Suprapubic skin (tissue), 4 donors: ENCODE results near the gene LAMB4.

ENCODE experiments used
- EP300 ChIP-seq: sonication (generic); formaldehyde crosslinking; IDR thresholded peaks from one replicate; pipeline ENCODE4 v1.6.1; 2017; ENCODE audit warnings: antibody characterized with exemption
- POLR2A ChIP-seq, 2 donors: fragments of 450-650 bp; IDR thresholded peaks; one replicate each; pipeline ENCODE4 v1.6.1; 2017; ENCODE audit warnings: antibody characterized with exemption in 2 of 2, mild to moderate bottlenecking in 2 of 2, moderate library complexity in 2 of 2
- POLR2AphosphoS5 ChIP-seq, 3 donors: sonication (generic); formaldehyde crosslinking; IDR thresholded peaks; one replicate each; pipeline ENCODE4 v1.6.1; 2017; ENCODE audit warnings: antibody characterized with exemption in 3 of 3
- TF ChIP-seq, protein P1 (sequence below), 2 donors: fragments of 200-600 bp in 1 of 2; fragments of 450-650 bp in 1 of 2; sonication (generic) in 1 of 2; IDR thresholded peaks; one replicate each; pipeline ENCODE4 v1.5.1; 2016 to 2019; ENCODE audit warnings: antibody characterized with exemption in 2 of 2, mild to moderate bottlenecking in 1 of 2, moderate library complexity in 1 of 2

DNA sequence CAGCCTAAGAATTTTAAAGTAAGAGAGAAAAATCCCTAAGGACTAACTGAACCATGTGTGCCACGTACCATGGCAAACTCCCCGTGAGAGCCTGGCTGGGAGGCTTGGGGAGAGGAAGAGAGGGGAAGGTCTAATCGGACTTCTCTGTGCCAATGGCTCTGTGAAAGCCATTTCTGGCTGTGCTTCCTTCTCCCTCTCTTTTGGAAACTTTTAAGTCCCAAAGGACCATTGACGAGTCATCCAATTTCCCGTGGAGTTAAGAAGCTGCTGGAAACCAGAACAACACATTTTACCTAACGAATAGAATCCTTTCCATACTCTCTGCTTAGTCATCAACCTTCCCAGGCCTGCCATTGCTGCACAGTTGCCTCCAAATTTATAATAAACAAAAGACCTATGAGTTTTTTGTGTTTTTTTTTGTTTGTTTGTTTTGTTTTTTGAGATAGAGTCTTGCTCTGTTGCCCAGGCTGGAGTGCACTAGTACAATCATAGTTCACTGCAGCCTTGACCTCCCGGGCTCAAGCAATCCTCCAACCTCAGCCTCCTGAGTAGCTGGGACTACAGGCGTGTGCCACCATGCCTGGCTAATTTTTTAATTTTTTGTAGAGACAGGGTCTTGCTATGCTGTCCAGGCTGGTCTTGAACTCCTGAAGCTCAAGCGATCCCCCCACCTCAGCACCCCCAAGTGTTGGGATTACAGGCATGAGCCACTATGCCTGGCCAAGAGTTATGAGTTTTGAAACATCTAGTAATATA, 140.4 kb downstream of the LAMB4 start:
- TF ChIP-seq POLR2A (IDR thresholded peaks at IDR 0.05) (no peak), POLR2AphosphoS5 (IDR thresholded peaks at IDR 0.05) (no peak), EP300 (no peak)
- TF ChIP-seq, protein P1, sequence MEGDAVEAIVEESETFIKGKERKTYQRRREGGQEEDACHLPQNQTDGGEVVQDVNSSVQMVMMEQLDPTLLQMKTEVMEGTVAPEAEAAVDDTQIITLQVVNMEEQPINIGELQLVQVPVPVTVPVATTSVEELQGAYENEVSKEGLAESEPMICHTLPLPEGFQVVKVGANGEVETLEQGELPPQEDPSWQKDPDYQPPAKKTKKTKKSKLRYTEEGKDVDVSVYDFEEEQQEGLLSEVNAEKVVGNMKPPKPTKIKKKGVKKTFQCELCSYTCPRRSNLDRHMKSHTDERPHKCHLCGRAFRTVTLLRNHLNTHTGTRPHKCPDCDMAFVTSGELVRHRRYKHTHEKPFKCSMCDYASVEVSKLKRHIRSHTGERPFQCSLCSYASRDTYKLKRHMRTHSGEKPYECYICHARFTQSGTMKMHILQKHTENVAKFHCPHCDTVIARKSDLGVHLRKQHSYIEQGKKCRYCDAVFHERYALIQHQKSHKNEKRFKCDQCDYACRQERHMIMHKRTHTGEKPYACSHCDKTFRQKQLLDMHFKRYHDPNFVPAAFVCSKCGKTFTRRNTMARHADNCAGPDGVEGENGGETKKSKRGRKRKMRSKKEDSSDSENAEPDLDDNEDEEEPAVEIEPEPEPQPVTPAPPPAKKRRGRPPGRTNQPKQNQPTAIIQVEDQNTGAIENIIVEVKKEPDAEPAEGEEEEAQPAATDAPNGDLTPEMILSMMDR (IDR thresholded peaks at IDR 0.05) = no peak
